Skeletal muscle tissue (tissue), 4 donors: ENCODE data around the gene NUP58. TPM values are rescaled to one million over a fixed set of nuclear protein-coding genes. Genes with fewer than 3 reads are reported as not detected.
"Not testable (repeated sequence)": the region's sequence is repeated elsewhere in the genome, so short reads cannot be mapped to it uniquely, and the experiment has no call there.

Experiments
- H3K27ac ChIP-seq: one replicate; pipeline ENCODE4 v1.7.0; 2013; ENCODE audit warnings: mild to moderate bottlenecking, low read depth, low read length, inconsistent platforms
- H3K27me3 ChIP-seq, 3 donors: one replicate each; pipeline ENCODE4 v1.7.0; 2013; ENCODE audit warnings: low read length in 3 of 3; ENCODE audit not compliant: control insufficient read depth in 3 of 3, insufficient read depth in 3 of 3
- H3K36me3 ChIP-seq, 3 donors: one replicate each; pipeline ENCODE4 v1.7.0; 2013; ENCODE audit warnings: low read length in 3 of 3; ENCODE audit not compliant: control insufficient read depth in 3 of 3, insufficient read depth in 3 of 3
- H3K4me1 ChIP-seq, 3 donors: one replicate each; pipeline ENCODE4 v1.7.0; 2013; ENCODE audit warnings: low read length in 3 of 3, mild to moderate bottlenecking in 3 of 3; ENCODE audit not compliant: control insufficient read depth in 3 of 3, insufficient read depth in 3 of 3
- H3K4me3 ChIP-seq, 3 donors: one replicate each; pipeline ENCODE4 v1.7.0; 2013; ENCODE audit warnings: low read length in 3 of 3
- H3K9ac ChIP-seq, 3 donors: one replicate each; pipeline ENCODE4 v1.7.0; 2013; ENCODE audit warnings: low read length in 3 of 3, mild to moderate bottlenecking in 3 of 3, moderate library complexity in 2 of 3, low read depth in 1 of 3
- H3K9me3 ChIP-seq, 3 donors: one replicate each; pipeline ENCODE4 v1.7.0; 2013; ENCODE audit warnings: low read length in 3 of 3; ENCODE audit not compliant: control insufficient read depth in 3 of 3
- total RNA-seq: library from RNA; depleted of rRNA; stranded (reverse); fragments of >200 nt; gene quantifications from one replicate; pipeline ENCODE4 v1.2.3, GENCODE V29; 2014
- donor health status: Osteomylitis.

Gene NUP58
- total RNA-seq, 1 donor from 2014 or later = 45.4 TPM

DNA sequence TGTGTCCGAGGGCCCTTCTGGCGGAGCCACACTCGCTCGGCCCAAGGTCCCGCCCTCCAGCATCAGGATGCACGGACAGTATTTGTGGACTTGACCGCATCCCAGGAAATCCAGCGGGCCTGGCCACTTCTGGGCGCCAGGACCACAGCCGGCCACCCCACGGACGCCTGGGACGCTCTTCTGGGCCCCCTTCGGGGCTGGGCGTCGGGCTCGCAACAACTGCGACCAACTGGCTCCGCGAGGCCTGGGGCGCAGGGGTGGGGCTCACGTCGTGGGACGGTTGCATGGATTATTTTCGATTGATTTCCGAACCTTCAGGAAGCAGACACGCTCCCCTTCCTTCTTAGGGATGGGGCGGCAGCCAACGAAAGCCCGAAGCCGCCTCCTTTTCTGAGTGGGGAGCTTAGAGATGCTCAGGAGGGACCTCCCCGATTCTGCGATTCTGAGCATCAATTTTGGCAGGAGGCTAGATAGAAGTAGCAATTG is 521 bp upstream of the NUP58 start:
- Histone ChIP-seq H3K9ac (peak overlapping the region; percentile 62 to 95 (median 87)), H3K9me3 (no peaks in the 10 kb centered on the region), H3K27me3 (peaks cover 0 to 8% (median 6%) of the 10 kb centered on the region in 3 donors), H3K27ac (peak overlapping the region; percentile 88), H3K4me3 (peak overlapping the region; percentile 80 to 98 (median 91)), H3K36me3 (peaks cover 0 to 6% (median 0%) of the 10 kb centered on the region in 3 donors), H3K4me1 (peaks cover 5 to 17% (median 8%) of the 10 kb centered on the region in 3 donors)

DNA sequence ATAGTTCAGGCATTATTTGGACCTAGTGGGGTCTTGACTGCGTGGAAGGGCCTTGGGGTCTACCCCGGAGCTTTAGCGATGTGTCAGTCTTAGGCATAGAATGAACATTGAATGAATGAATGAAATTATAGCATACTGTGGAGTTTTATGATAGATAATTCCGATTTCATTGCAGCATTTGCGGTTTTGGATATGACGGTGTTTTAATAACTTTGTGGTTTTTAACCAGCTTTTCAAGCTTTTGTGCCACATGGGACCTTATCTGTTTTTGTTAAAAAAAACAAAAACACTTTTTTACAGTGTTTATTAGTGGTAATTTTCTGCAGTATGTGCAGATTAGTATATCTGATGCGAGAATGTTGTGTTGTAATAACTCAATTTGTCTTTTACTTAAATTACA is 696 bp downstream of the NUP58 start:
- H3K27ac ChIP-seq = peak overlapping the region; percentile 88
- no peaks in the 10 kb centered on the region for H3K9me3 ChIP-seq
- H3K36me3 ChIP-seq = peaks cover 0 to 6% (median 0%) of the 10 kb centered on the region in 3 donors
- H3K4me3 ChIP-seq = peak overlapping the region; percentile 80 to 98 (median 91)
- peaks cover 0 to 5% (median 0%) of the 10 kb centered on the region in 3 donors for H3K27me3 ChIP-seq
- peaks cover 5 to 17% (median 8%) of the 10 kb centered on the region in 3 donors for H3K4me1 ChIP-seq
- peak overlapping the region; percentile 87 to 95 (median 91) for H3K9ac ChIP-seq

DNA sequence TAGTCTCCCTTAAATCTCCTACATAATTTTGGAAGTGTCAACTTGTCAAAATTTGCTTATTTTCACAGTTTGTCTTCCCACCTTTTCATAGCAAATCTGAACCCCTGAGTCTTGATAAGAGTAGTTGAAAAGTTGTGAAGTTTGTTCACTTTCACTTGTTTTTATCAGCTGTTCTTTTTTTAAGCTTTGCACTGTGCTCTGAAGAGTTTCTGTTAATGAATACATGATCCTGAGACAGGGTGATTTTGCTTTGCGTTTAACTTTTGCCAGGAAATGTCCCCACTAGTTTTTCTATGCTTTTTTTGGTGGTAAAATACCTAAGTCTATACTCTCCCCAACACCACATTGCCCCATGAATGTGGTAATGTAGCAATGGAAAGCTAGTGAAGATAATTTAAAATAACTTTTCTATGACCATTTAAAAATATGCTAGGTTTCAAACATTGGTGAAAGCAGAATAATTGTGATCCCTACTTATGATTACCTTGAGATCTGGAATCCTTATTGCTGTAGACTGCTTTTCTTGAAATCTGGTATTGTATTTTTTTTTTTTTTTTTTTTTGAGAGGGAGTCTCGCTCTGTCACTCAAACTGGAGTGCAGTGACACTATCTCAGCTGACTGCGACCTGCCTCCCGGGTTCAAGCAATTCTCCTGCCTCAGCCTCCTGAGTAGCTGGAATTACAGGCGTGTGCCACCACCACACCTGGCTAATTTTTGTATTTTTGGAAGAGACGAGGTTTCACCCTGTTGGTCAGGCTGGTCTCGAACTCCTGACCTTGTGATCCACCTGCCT is 5.4 kb downstream of the NUP58 start:
- no peak overlapping the region for H3K9ac ChIP-seq
- peaks cover 7 to 21% (median 15%) of the 10 kb centered on the region in 3 donors for H3K36me3 ChIP-seq
- no peak overlapping the region for H3K27ac ChIP-seq
- no peaks in the 10 kb centered on the region for H3K27me3 ChIP-seq
- H3K4me3 ChIP-seq = no peak overlapping the region
- H3K9me3 ChIP-seq = no peaks in the 10 kb centered on the region
- H3K4me1 ChIP-seq = peaks cover 5 to 10% (median 5%) of the 10 kb centered on the region in 3 donors

DNA sequence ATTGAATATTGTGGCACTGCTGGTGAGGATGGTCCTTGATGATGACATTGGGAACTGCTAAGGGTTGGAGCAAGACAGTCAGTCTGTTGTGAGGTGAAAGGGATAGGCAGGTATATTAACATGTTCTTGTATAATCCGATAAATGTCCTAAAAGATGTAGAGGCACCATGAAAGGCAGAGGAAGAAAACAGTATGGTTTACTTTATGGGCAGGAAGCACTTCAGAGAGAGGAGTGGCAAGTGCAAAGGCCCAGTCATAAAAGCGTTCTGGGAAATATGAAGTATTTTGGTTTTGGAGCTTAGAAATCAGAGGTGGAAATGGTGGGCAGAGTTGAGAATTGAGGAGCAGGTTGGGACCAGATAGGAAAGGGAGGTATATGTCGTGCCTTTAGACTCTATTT is 9.5 kb downstream of the NUP58 start:
- no peaks in the 10 kb centered on the region for H3K9me3 ChIP-seq
- no peaks in the 10 kb centered on the region for H3K4me1 ChIP-seq
- H3K27ac ChIP-seq = no peak overlapping the region
- H3K4me3 ChIP-seq = no peak overlapping the region
- no peaks in the 10 kb centered on the region for H3K27me3 ChIP-seq
- no peak overlapping the region for H3K9ac ChIP-seq
- H3K36me3 ChIP-seq = peaks cover 15 to 37% (median 34%) of the 10 kb centered on the region in 3 donors

DNA sequence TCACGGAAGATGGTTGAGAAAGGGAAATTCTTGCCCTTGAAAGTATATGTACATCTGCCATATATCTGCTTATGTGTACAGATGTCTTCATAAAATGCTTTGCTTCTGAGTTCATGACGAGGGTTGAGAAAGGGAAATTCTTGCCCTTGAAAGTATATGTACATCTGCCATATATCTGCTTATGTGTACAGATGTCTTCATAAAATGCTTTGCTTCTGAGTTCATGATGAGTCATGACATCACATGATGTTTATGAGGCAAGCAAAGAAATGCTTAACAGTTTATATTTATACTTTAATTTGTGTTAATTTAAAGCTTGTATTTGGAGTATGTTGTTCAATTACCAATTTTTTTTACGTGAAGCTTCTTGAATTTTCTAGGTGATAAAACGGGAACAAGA is 17.5 kb downstream of the NUP58 start:
- H3K9me3 ChIP-seq, H3K27ac ChIP-seq, H3K9ac ChIP-seq, H3K4me1 ChIP-seq, H3K27me3 ChIP-seq, H3K4me3 ChIP-seq: not testable (repeated sequence)
- H3K36me3 ChIP-seq = peaks cover 0 to 36% (median 26%) of the 10 kb centered on the region in 3 donors

DNA sequence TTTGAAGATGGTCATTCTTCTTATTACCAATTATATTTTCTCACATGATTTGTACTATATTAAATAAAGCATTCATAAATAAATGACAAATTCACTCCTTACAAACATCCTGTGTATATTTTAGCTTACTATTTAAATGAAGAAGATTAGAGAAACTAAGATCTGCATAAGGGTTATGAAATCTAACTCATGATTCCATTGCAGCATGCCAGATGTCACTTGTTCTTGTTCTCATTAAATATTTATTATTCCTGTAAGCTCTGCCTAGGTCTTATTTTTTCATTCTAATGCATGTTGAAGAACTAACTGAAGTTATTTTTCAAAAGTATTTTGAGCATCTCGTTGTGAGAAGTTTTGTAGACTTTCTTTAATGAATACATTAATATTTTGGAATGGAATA is 18.3 kb downstream of the NUP58 start:
- no peaks in the 10 kb centered on the region for H3K9me3 ChIP-seq
- H3K27ac ChIP-seq = no peak overlapping the region
- no peaks in the 10 kb centered on the region for H3K4me1 ChIP-seq
- H3K9ac ChIP-seq = no peak overlapping the region
- no peak overlapping the region for H3K4me3 ChIP-seq
- no peaks in the 10 kb centered on the region for H3K27me3 ChIP-seq
- H3K36me3 ChIP-seq = peaks cover 0 to 40% (median 32%) of the 10 kb centered on the region in 3 donors

DNA sequence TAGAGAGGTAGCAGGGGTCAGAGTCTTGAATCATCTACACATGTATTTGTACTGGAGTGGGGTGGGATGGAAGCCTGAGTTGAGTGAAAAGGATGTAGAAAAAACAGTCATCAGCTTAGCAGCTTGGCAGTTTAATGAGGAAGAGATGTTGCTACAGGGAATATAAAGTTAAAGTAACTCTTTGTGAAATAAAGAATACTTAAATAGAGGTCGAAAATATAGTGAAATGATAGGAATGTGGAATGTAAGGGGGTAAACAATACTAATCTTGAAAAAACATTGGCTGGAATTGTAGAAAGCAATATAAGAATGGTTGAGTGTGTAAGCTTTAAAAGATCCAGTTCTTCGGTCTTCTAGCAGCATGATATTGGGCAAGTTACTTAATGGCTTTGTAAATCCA is 22.7 kb downstream of the NUP58 start:
- Histone ChIP-seq H3K27ac (no peak overlapping the region), H3K9me3 (no peaks in the 10 kb centered on the region), H3K36me3 (peaks cover 3 to 53% (median 49%) of the 10 kb centered on the region in 3 donors), H3K4me3 (no peak overlapping the region), H3K9ac (no peak overlapping the region), H3K27me3 (no peaks in the 10 kb centered on the region), H3K4me1 (no peaks in the 10 kb centered on the region)

DNA sequence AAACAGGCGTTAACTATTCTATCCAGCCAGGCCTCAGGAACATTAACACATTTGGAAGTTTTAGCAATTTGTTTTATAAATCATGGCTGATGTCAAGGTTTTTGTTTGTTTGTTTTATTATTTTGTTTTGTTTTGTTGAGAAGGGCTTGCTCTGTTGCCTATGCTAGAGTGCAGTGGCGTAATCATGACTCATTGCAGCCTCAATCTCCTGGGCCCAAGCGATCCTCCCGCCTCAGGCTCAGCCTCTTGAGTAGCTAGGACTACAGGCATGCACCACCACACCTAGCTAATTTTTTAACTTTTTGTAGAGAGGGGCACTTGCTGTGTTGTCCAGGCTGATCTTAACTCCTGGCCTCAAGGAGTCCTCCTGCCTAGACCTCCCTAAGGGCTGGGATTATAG is 28.3 kb downstream of the NUP58 start:
- Histone ChIP-seq H3K9ac (no peak overlapping the region), H3K27ac (no peak overlapping the region), H3K4me3 (no peak overlapping the region), H3K4me1 (no peaks in the 10 kb centered on the region), H3K9me3 (no peaks in the 10 kb centered on the region), H3K27me3 (no peaks in the 10 kb centered on the region), H3K36me3 (peaks cover 14 to 62% (median 60%) of the 10 kb centered on the region in 3 donors)

DNA sequence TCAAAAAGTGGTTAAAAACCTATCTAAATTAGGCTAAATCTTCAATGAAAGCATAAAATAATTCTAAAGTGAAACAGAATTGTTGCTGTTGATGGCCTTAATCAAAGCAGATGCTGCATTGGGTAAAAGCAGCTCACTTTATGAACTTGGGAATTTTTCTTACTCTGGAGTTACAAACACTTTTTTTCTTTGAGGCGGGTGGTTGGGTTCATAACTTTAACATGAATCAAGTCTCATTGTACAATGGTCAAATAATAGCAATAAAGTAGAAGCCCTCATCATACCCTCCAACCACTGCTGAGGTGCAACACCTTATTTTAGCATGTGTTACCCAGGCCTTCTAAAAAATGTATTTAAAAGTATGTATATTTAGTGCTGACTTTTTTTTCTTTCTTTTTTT is 29.1 kb downstream of the NUP58 start:
- Histone ChIP-seq H3K9me3 (no peaks in the 10 kb centered on the region), H3K27me3 (no peaks in the 10 kb centered on the region), H3K27ac (no peak overlapping the region), H3K4me1 (no peaks in the 10 kb centered on the region), H3K4me3 (no peak overlapping the region), H3K9ac (no peak overlapping the region), H3K36me3 (peaks cover 12 to 56% (median 53%) of the 10 kb centered on the region in 3 donors)

DNA sequence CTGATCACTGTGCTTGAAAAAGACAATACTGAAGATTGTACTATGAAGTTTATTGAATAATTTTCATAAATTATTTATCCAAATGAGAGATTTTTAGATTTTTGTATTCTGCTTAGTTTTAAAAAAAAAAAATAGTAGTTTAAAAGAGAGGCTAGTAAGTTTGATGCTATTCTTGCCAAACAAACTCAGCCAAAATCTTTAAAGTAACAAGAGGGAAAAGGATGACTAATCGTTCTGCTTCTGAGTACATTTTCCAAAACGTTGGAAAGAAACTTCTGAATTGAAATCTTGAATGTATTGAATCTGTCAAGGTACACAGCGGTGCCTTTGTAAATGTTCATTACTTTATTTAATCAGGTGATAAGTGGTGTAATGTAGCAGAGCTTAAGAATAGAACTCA is 34.4 kb downstream of the NUP58 start:
- Histone ChIP-seq H3K4me3 (no peak overlapping the region), H3K27ac (no peak overlapping the region), H3K27me3 (no peaks in the 10 kb centered on the region), H3K4me1 (no peaks in the 10 kb centered on the region), H3K9me3 (no peaks in the 10 kb centered on the region), H3K36me3 (peaks cover 6 to 35% (median 24%) of the 10 kb centered on the region in 3 donors), H3K9ac (no peak overlapping the region)
